ENCODE results near the gene TRAP1. TPM values are rescaled to one million over a fixed set of nuclear protein-coding genes. Genes with fewer than 3 reads are reported as not detected.

Gene TRAP1
- total RNA-seq, 4 donors from 2014 or later: 40.1 to 89.7 (median 47.7) TPM

DNA sequence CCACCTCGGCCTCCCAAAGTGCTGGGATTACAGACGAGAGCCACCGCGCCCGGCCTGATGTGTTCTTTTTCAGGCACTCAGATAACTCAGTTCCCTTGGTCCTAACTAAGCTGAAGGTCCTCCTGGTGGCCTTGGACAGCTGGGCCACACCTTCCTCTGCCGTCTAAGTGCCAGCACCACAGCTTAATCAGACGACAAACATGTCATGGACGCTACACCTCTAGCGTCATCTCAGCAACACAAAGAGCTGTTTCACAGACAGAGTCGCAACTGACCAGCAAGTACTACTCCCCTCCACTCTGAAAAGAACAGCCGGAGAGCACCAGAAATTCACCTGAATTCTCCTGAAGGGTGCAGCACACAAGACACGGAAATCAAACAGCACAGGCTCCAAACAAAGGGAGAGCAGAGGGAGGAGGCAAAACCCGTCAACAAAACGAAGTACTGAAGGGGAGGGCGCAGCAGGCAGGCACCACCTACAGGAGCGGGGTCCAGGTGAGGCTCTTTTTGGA lies 4.4 kb downstream of the TRAP1 start:
- TF ChIP-seq, protein P1, sequence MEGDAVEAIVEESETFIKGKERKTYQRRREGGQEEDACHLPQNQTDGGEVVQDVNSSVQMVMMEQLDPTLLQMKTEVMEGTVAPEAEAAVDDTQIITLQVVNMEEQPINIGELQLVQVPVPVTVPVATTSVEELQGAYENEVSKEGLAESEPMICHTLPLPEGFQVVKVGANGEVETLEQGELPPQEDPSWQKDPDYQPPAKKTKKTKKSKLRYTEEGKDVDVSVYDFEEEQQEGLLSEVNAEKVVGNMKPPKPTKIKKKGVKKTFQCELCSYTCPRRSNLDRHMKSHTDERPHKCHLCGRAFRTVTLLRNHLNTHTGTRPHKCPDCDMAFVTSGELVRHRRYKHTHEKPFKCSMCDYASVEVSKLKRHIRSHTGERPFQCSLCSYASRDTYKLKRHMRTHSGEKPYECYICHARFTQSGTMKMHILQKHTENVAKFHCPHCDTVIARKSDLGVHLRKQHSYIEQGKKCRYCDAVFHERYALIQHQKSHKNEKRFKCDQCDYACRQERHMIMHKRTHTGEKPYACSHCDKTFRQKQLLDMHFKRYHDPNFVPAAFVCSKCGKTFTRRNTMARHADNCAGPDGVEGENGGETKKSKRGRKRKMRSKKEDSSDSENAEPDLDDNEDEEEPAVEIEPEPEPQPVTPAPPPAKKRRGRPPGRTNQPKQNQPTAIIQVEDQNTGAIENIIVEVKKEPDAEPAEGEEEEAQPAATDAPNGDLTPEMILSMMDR (IDR thresholded peaks at IDR 0.05; ENCODE audit: low read depth): no peak

GRCh38 chr16:3706253-3707012 lies 10.9 kb downstream of the TRAP1 start:
- TF ChIP-seq, protein P1 (IDR thresholded peaks at IDR 0.05; ENCODE audit: low read depth): no peak

DNA sequence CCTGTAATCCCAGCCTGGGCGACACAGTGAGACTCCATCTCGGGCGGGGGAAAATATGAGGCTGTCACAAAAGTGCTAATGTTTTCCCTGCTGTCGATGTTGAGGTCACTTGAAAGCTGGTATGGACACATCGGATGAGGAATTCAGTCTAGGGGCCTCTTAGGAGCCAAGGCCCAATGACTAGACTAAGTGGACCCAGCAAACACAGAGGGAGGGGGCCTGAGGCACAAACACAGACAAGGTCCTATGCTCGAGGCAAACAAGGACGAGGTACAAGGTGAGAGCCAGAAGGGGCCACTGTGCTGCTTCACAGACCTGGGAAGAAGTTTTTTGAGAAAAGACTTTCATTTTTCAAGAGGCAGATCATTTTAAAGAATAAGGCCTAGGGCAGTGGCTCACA lies 15.2 kb downstream of the TRAP1 start:
- TF ChIP-seq, protein P1 (IDR thresholded peaks at IDR 0.05; ENCODE audit: low read depth): no peak

DNA sequence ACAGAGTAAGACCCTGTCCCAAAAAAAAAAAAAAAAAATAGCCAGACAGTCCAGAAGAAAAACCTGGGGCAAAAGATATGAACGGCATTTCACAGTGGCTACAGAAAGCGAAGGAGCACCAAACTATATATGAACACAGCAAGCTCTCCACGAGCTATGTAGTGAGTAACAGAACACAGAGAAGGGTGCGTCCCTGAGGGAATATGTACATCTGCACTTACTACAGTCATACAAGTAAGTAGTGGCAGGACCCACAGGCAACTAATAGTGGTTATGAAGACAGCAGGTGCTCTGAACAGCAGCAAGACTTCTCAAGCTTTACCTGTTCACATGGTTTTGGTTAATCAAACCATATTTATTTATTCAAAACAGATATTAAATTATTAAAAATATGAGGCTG lies 15.8 kb downstream of the TRAP1 start:
- TF ChIP-seq, protein P1 (IDR thresholded peaks at IDR 0.05; ENCODE audit: low read depth): no peak

DNA sequence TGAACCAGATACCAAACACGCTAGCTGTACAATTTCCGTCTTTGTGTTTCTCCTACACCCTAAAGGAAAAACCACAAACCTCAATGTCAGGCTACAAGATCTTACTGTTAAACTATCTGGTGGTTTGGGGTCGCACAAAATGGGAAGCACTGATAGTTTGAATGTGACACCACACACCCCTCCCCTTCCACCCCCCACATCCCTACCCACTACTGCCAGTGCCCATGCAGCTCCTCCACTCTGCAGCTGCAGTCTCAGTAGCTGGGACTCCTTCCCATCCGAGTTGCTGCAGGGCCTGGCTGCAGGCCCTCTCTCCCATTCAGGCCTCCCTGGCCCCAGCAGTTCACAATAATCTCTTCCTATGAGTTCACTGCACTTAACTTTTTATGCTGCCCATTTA lies 18.4 kb downstream of the TRAP1 start:
- TF ChIP-seq, protein P1 (IDR thresholded peaks at IDR 0.05; ENCODE audit: low read depth): no peak

DNA sequence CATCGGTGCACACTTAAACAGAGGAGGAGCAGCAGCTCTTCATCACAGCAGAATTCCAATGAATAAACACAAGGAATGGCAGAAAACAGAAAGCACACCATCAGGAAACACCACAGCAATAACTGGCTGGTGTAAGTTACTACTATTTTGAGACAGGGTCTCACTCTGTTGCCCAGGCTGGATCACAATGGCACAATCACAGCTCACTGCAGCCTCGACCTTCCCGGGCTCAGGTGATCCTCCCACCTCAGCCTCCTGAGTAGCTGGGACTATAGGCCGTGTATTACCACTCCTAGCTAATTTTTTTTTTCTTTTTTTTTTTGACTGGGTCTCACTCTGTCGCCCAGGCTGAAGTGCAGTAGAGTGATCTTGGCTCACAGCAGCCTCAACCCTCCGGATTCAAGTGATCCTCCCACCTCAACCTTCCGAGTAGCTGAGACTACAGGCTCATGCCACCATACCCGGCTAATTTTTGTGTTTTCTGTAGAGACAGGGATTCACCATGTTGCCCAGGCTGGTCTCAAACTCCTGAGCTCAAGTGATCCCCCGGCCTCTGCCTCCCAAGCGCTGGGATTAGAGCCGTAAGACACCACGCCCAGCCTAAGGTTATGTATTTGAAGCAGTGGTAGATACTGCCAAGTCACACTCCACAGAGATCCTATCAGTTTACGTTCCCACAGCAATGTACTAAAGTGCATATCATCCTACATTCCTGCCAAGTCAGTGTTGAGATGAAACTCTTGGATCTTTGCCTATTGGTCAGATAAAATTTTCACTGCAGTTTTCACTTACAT lies 20.7 kb downstream of the TRAP1 start:
- TF ChIP-seq, protein P1 (IDR thresholded peaks at IDR 0.05; ENCODE audit: low read depth): no peak
